ENCODE data around the gene LEPROT. TPM values are rescaled to one million over a fixed set of nuclear protein-coding genes. Genes with fewer than 3 reads are reported as not detected.

LEPROT gene
- total RNA-seq, 1 experiment from 2014 or later, result 25.7 TPM

DNA sequence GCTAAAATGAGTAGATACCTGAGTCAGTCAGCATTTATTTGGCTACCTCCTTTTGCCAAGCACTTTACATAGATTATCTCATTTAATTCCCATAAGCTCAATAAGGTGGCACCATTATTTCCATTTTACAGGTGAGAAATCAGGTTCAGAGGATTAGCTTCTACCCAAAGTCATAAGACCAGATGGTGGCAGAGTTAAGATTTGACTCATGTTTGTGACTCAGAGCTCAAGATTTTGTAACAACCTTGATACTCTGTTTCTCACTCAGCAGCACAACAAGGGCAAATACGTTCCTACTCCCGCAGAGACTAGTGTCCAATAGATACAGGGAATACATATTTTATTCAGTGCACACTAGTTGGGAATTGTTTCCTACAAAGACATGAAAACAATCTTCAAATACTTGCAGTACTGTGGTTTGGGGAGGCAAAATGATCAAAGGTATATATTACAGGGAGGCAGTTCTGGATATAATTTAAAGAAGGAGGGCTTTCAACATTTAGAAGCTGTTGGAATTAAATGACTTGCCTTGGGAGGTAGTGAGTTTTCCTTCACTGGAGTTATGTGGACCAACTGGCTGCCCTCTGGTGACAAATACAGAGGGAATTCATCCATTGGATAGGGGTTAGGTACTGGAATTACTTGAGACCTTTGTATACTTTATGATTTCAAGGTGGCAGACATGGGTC lies 3.6 kb downstream of the LEPROT start (continued):
- TF ChIP-seq POLR2AphosphoS5 (IDR thresholded peaks at IDR 0.05; ENCODE audit: low read depth, low read length) (peak; percentile 29; the same call in 1 of the 2 replicates), CEBPB (IDR thresholded peaks at IDR 0.05; ENCODE audit: low read depth) (peak; percentile 79; the same call in 1 of the 2 replicates), SRF (IDR thresholded peaks at IDR 0.05; ENCODE audit: low read depth) (peak; percentile 45; the same call in 1 of the 2 replicates), EGR1 (IDR thresholded peaks at IDR 0.05; ENCODE audit: low read depth) (no peak), RAD21 (IDR thresholded peaks at IDR 0.05; ENCODE audit: low read depth) (no peak)

DNA sequence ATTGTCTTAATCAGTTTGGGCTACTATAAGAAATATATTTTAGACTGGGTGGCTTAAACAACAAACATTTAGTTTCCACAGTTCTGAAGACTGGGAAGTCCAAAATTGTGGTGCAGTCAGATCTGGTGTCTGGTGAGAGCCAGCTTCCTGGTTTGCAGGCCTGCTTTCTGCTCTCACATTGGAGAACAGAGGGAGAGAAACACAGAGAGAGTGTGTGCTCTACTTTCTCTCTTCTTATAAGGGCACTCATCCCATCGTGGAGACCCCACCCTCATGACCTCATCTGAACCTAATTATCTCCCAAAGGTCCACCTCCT lies 4.1 kb downstream of the LEPROT start:
- Histone ChIP-seq H2AFZ (ENCODE audit: low read depth, low read length, poor library complexity, severe bottlenecking) (no peak overlapping the region), H3K4me3 (replicated peaks in 1 of 2; ENCODE audit: low read depth in 1 of 2, low read length in 2 of 2) (peak overlapping the region in 1 of 2 experiments; percentile 24; a peak in 2 of 4 replicates), H3K9me3 (ENCODE audit: control insufficient read depth in 1 of 2, insufficient read depth in 1 of 2, low read depth in 1 of 2, low read length in 2 of 2) (no peaks in the 10 kb centered on the region), H3K79me2 (ENCODE audit: insufficient read depth, low read length) (peaks cover 44% of the 10 kb centered on the region), H3K27me3 (ENCODE audit: insufficient read depth, low read length) (no peaks in the 10 kb centered on the region), H4K20me1 (ENCODE audit: insufficient read depth) (no peaks in the 10 kb centered on the region), H3K27ac (ENCODE audit: low read depth, low read length) (peak overlapping the region; percentile 40; the same call in 1 of the 2 replicates), H3K4me2 (ENCODE audit: low read length) (peak overlapping the region; percentile 87), H3K4me1 (ENCODE audit: control insufficient read depth in 1 of 2, insufficient read depth in 2 of 2, low read length in 2 of 2) (peaks cover 27 to 62% of the 10 kb centered on the region in 2 experiments), H3K9me2 (ENCODE audit: insufficient read depth) (no peaks in the 10 kb centered on the region), H3K36me3 (ENCODE audit: control insufficient read depth in 1 of 2, insufficient read depth in 2 of 2, low read length in 2 of 2) (peaks cover 0 to 3% of the 10 kb centered on the region in 2 experiments; a peak in 1 of 4 replicates), H3K9ac (ENCODE audit: low read length) (peak overlapping the region; percentile 38)
- CTCF ChIA-PET, result no interaction called here
- RAD21 ChIA-PET (ENCODE audit: low non-redundant PET in 1 of 2, low total read pairs in 2 of 2, uncharacterized antibody in 2 of 2, unreplicated experiment in 2 of 2), result interaction anchor here in 1 of 2 experiments (1.0 kb wide), 1 partner anchor 209 kb away, joined by 3 read pairs; no protein-coding TSS in a partner anchor
- DNase-seq (ENCODE audit: low read depth, low spot score), result no peak
- intact Hi-C loops (cut with micrococcal nuclease), result loop anchor here (10.0 kb wide), 3 partner anchors 190 to 820 kb away; no protein-coding TSS in a partner anchor
- POLR2A ChIA-PET, result interaction anchor here (0.6 kb wide), 1 partner anchor 73 kb away, joined by 3 read pairs; no protein-coding TSS in a partner anchor
- no TSS peak for BruUV-seq (replicated peaks)
- ATAC-seq, result no peak
- TF ChIP-seq RAD21 (IDR thresholded peaks at IDR 0.05; ENCODE audit: low read depth), result no peak
- TF ChIP-seq TCF7L2 (IDR thresholded peaks at IDR 0.05; ENCODE audit: borderline replicate concordance, extremely low read depth, insufficient read depth, insufficient read length), result no peak
- TF ChIP-seq SIN3A (IDR thresholded peaks at IDR 0.05; ENCODE audit: low read depth), result no peak
- no peak for TF ChIP-seq POLR2A (IDR thresholded peaks at IDR 0.05; ENCODE audit: borderline replicate concordance, extremely low read depth, insufficient read depth, insufficient read length)
- no peak for TF ChIP-seq ZNF274 (IDR thresholded peaks at IDR 0.05; ENCODE audit: low read depth, low read length)
- TF ChIP-seq, protein P1, sequence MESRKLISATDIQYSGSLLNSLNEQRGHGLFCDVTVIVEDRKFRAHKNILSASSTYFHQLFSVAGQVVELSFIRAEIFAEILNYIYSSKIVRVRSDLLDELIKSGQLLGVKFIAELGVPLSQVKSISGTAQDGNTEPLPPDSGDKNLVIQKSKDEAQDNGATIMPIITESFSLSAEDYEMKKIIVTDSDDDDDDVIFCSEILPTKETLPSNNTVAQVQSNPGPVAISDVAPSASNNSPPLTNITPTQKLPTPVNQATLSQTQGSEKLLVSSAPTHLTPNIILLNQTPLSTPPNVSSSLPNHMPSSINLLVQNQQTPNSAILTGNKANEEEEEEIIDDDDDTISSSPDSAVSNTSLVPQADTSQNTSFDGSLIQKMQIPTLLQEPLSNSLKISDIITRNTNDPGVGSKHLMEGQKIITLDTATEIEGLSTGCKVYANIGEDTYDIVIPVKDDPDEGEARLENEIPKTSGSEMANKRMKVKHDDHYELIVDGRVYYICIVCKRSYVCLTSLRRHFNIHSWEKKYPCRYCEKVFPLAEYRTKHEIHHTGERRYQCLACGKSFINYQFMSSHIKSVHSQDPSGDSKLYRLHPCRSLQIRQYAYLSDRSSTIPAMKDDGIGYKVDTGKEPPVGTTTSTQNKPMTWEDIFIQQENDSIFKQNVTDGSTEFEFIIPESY (IDR thresholded peaks at IDR 0.05; ENCODE audit: extremely low read depth, insufficient replicate concordance, low read length), result no peak
- TF ChIP-seq, protein P2, sequence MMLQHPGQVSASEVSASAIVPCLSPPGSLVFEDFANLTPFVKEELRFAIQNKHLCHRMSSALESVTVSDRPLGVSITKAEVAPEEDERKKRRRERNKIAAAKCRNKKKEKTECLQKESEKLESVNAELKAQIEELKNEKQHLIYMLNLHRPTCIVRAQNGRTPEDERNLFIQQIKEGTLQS (IDR thresholded peaks at IDR 0.05), result no peak
- TF ChIP-seq EZH2phosphoT487 (IDR thresholded peaks at IDR 0.05; ENCODE audit: borderline replicate concordance), result no peak
- TF ChIP-seq CEBPB (IDR thresholded peaks at IDR 0.05; ENCODE audit: low read depth), result no peak
- TF ChIP-seq YY1 (IDR thresholded peaks at IDR 0.05; ENCODE audit: extremely low read depth, insufficient replicate concordance, low read depth, low read length), result no peak
- TF ChIP-seq, protein P3, sequence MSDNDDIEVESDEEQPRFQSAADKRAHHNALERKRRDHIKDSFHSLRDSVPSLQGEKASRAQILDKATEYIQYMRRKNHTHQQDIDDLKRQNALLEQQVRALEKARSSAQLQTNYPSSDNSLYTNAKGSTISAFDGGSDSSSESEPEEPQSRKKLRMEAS (IDR thresholded peaks at IDR 0.05), result no peak
- TF ChIP-seq, protein P4, sequence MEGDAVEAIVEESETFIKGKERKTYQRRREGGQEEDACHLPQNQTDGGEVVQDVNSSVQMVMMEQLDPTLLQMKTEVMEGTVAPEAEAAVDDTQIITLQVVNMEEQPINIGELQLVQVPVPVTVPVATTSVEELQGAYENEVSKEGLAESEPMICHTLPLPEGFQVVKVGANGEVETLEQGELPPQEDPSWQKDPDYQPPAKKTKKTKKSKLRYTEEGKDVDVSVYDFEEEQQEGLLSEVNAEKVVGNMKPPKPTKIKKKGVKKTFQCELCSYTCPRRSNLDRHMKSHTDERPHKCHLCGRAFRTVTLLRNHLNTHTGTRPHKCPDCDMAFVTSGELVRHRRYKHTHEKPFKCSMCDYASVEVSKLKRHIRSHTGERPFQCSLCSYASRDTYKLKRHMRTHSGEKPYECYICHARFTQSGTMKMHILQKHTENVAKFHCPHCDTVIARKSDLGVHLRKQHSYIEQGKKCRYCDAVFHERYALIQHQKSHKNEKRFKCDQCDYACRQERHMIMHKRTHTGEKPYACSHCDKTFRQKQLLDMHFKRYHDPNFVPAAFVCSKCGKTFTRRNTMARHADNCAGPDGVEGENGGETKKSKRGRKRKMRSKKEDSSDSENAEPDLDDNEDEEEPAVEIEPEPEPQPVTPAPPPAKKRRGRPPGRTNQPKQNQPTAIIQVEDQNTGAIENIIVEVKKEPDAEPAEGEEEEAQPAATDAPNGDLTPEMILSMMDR (IDR thresholded peaks at IDR 0.05 in 2 of 3, conservative IDR thresholded peaks at IDR 0.05 in 1 of 3; ENCODE audit: borderline replicate concordance in 1 of 3, insufficient read depth in 1 of 3, low read depth in 2 of 3, low read length in 2 of 3), result no peak
- TF ChIP-seq EGR1 (IDR thresholded peaks at IDR 0.05; ENCODE audit: low read depth), result no peak
